Colon (tissue), 2 donors: ENCODE data around the gene SRRM3.
"Not testable (repeated sequence)": the region's sequence is repeated elsewhere in the genome, so short reads cannot be mapped to it uniquely, and the experiment has no call there.

Source experiments
- FAIRE-seq: peaks from 2 replicates; lab custom pipeline; 2012; peaks lifted over from hg19 to GRCh38; lab: Jason Lieb, UNC
- donor health status: control.
- donor health status: control.

The SRRM3 gene

GRCh38 chr7:76291351-76292212 lies 89.9 kb downstream of the SRRM3 start:
- FAIRE-seq, result no peak

- no peak for FAIRE-seq
Observed at GRCh38 chr7:76292213-76292573, 90.5 kb downstream of the SRRM3 start.

- FAIRE-seq, result not testable (repeated sequence)
Observed at GRCh38 chr7:76292911-76293310, 91.2 kb downstream of the SRRM3 start.

GRCh38 chr7:76293407-76293901 lies 91.8 kb downstream of the SRRM3 start:
- FAIRE-seq, result no peak

- no peak for FAIRE-seq
Observed at GRCh38 chr7:76294344-76295024, 92.8 kb downstream of the SRRM3 start.

- FAIRE-seq, result no peak
Observed at GRCh38 chr7:76296743-76297740, 95.3 kb downstream of the SRRM3 start.

- no peak for FAIRE-seq
Observed at GRCh38 chr7:76300166-76300731, 98.6 kb downstream of the SRRM3 start.

- FAIRE-seq, result no peak
Observed at GRCh38 chr7:76301000-76301399, 99.3 kb downstream of the SRRM3 start.

GRCh38 chr7:76302347-76303201 lies 100.9 kb downstream of the SRRM3 start, which contains the start of gene HSPB1:
HSPB1 (plus strand) TSS chr7:76302673; CDS start chr7:76302713, 40 bp downstream.
- no peak for FAIRE-seq

- FAIRE-seq, result no peak
Observed at GRCh38 chr7:76303202-76304147, 101.8 kb downstream of the SRRM3 start.

- FAIRE-seq, result no peak
Observed at GRCh38 chr7:76304888-76305375, 103.2 kb downstream of the SRRM3 start.

GRCh38 chr7:76308874-76309273 lies 107.2 kb downstream of the SRRM3 start:
- FAIRE-seq, result not testable (repeated sequence)

GRCh38 chr7:76309341-76310101 lies 107.8 kb downstream of the SRRM3 start:
- FAIRE-seq, result not testable (repeated sequence)

- FAIRE-seq, result no peak
Observed at GRCh38 chr7:76310102-76310957, 108.6 kb downstream of the SRRM3 start.

- FAIRE-seq, result not testable (repeated sequence)
Observed at GRCh38 chr7:76311838-76312237, 110.1 kb downstream of the SRRM3 start.

- no peak for FAIRE-seq
Observed at GRCh38 chr7:76314042-76314721, 112.5 kb downstream of the SRRM3 start.

GRCh38 chr7:76314740-76315139 lies 113.0 kb downstream of the SRRM3 start:
- not testable (repeated sequence) for FAIRE-seq
